Measurements from ENCODE around the gene IFI35. TPM values are rescaled to one million over a fixed set of nuclear protein-coding genes. Genes with fewer than 3 reads are reported as not detected.
"Not testable (repeated sequence)": the region's sequence is repeated elsewhere in the genome, so short reads cannot be mapped to it uniquely, and the experiment has no call there.

IFI35 gene
- total RNA-seq, 2 experiments from 2014 or later: 6.3 to 8.6 TPM

- Histone ChIP-seq H3K9me2 (ENCODE audit: insufficient read depth, low read length) (no peaks in the 10 kb centered on the region), H4K20me1 (ENCODE audit: insufficient read depth, low read length) (no peaks in the 10 kb centered on the region), H3K9me3 (ENCODE audit: low read length) (no peaks in the 10 kb centered on the region), H3K4me2 (ENCODE audit: low read length) (no peak overlapping the region), H2AFZ (ENCODE audit: low read length) (no peak overlapping the region), H3K79me2 (ENCODE audit: insufficient read depth, low read depth, low read length) (no peaks in the 10 kb centered on the region), H3K4me3 (ENCODE audit: low read depth, low read length, poor library complexity, severe bottlenecking) (no peak overlapping the region), H3K36me3 (ENCODE audit: insufficient read depth, low read length) (peaks cover 63% of the 10 kb centered on the region), H3K4me1 (ENCODE audit: insufficient read depth, low read length, poor library complexity, severe bottlenecking) (no peaks in the 10 kb centered on the region), H3K27ac (ENCODE audit: low read depth, low read length, poor library complexity, severe bottlenecking) (no peak overlapping the region)
- no peak for DNase-seq (ENCODE audit: low spot score)
- intact Hi-C loops (cut with micrococcal nuclease; ENCODE audit: unreplicated experiment): no loop called here
- TF ChIP-seq EZH2phosphoT487 (IDR thresholded peaks at IDR 0.05; ENCODE audit: borderline replicate concordance, low read depth, low read length) (no peak), CTCF (conservative IDR thresholded peaks at IDR 0.05; ENCODE audit: low read length) (no peak)
- ChIA-PET POLR2A (interaction anchor here (0.7 to 0.8 kb wide), 3 partner anchors 11 to 173 kb away, joined by 3 to 4 read pairs (median 4); no protein-coding TSS in a partner anchor), CTCF (ENCODE audit: unreplicated experiment) (no interaction called here)
- BruUV-seq (replicated peaks): no TSS peak
These were observed 37.4 kb downstream of the IFI35 start for GRCh38 chr17:43044024-43044423.

- Histone ChIP-seq H3K79me2 (ENCODE audit: insufficient read depth, low read depth, low read length) (no peaks in the 10 kb centered on the region), H4K20me1 (ENCODE audit: insufficient read depth, low read length) (no peaks in the 10 kb centered on the region), H3K4me3 (ENCODE audit: low read depth, low read length, poor library complexity, severe bottlenecking) (no peak overlapping the region), H3K9me2 (ENCODE audit: insufficient read depth, low read length) (no peaks in the 10 kb centered on the region), H3K4me1 (ENCODE audit: insufficient read depth, low read length, poor library complexity, severe bottlenecking) (no peaks in the 10 kb centered on the region), H3K27ac (ENCODE audit: low read depth, low read length, poor library complexity, severe bottlenecking) (no peak overlapping the region), H2AFZ (ENCODE audit: low read length) (no peak overlapping the region), H3K36me3 (ENCODE audit: insufficient read depth, low read length) (peaks cover 99% of the 10 kb centered on the region), H3K4me2 (ENCODE audit: low read length) (no peak overlapping the region), H3K9me3 (ENCODE audit: low read length) (no peaks in the 10 kb centered on the region)
- no TSS peak for BruUV-seq (replicated peaks)
- ChIA-PET CTCF (ENCODE audit: unreplicated experiment) (no interaction called here), POLR2A (no interaction called here)
- TF ChIP-seq EZH2phosphoT487 (IDR thresholded peaks at IDR 0.05; ENCODE audit: borderline replicate concordance, low read depth, low read length) (no peak), CTCF (conservative IDR thresholded peaks at IDR 0.05; ENCODE audit: low read length) (no peak)
- intact Hi-C loops (cut with micrococcal nuclease; ENCODE audit: unreplicated experiment): no loop called here
- DNase-seq (ENCODE audit: low spot score): no peak
These were observed 45.4 kb downstream of the IFI35 start for GRCh38 chr17:43051969-43052368.

GRCh38 chr17:43053008-43053407, 46.4 kb downstream of the IFI35 start:
- H3K4me2 ChIP-seq (ENCODE audit: low read length); BruUV-seq (replicated peaks); H3K9me2 ChIP-seq (ENCODE audit: insufficient read depth, low read length); H3K4me1 ChIP-seq (ENCODE audit: insufficient read depth, low read length, poor library complexity, severe bottlenecking); CTCF ChIA-PET (ENCODE audit: unreplicated experiment); H3K79me2 ChIP-seq (ENCODE audit: insufficient read depth, low read depth, low read length); intact Hi-C loops (cut with micrococcal nuclease; ENCODE audit: unreplicated experiment); POLR2A ChIA-PET; H2AFZ ChIP-seq (ENCODE audit: low read length); H3K9me3 ChIP-seq (ENCODE audit: low read length); H3K27ac ChIP-seq (ENCODE audit: low read depth, low read length, poor library complexity, severe bottlenecking); H3K4me3 ChIP-seq (ENCODE audit: low read depth, low read length, poor library complexity, severe bottlenecking); DNase-seq (ENCODE audit: low spot score); H4K20me1 ChIP-seq (ENCODE audit: insufficient read depth, low read length): not testable (repeated sequence)
- peaks cover 95% of the 10 kb centered on the region for H3K36me3 ChIP-seq (ENCODE audit: insufficient read depth, low read length)
